ENCODE measurements around the gene GALNT14.

GALNT14 gene

GRCh38 chr2:31083234-31083993 lies 54.8 kb downstream of the GALNT14 start:
- Histone ChIP-seq H3K27me3 (ENCODE audit: control insufficient read depth, insufficient read depth, low read length) (0 out of 2 replicates have a peak, but pooled peaks cover 2% of the 10 kb centered on the region), H3K27ac (ENCODE audit: low read depth, low read length) (no peak overlapping the region), H3K4me1 (ENCODE audit: control insufficient read depth, insufficient read depth, low read length) (no peaks in the 10 kb centered on the region), H3K9me3 (ENCODE audit: control insufficient read depth, insufficient read depth, low read depth, low read length) (no peaks in the 10 kb centered on the region), H3K36me3 (ENCODE audit: control insufficient read depth, insufficient read depth, low read length) (no peaks in the 10 kb centered on the region), H3K9ac (ENCODE audit: low read length) (no peak overlapping the region), H3K4me3 (ENCODE audit: low read depth, low read length) (no peak overlapping the region)

- Histone ChIP-seq H3K4me1 (ENCODE audit: control insufficient read depth, insufficient read depth, low read length) (no peaks in the 10 kb centered on the region), H3K27me3 (ENCODE audit: control insufficient read depth, insufficient read depth, low read length) (no peaks in the 10 kb centered on the region), H3K27ac (ENCODE audit: low read depth, low read length) (no peak overlapping the region), H3K4me3 (ENCODE audit: low read depth, low read length) (no peak overlapping the region), H3K9me3 (ENCODE audit: control insufficient read depth, insufficient read depth, low read depth, low read length) (no peaks in the 10 kb centered on the region), H3K36me3 (ENCODE audit: control insufficient read depth, insufficient read depth, low read length) (no peaks in the 10 kb centered on the region), H3K9ac (ENCODE audit: low read length) (no peak overlapping the region)
Observed at GRCh38 chr2:31082002-31082401, 56.2 kb downstream of the GALNT14 start.

- Histone ChIP-seq H3K27ac (ENCODE audit: low read depth, low read length) (no peak overlapping the region), H3K9me3 (ENCODE audit: control insufficient read depth, insufficient read depth, low read depth, low read length) (no peaks in the 10 kb centered on the region), H3K9ac (ENCODE audit: low read length) (no peak overlapping the region), H3K27me3 (ENCODE audit: control insufficient read depth, insufficient read depth, low read length) (no peaks in the 10 kb centered on the region), H3K4me3 (ENCODE audit: low read depth, low read length) (no peak overlapping the region), H3K4me1 (ENCODE audit: control insufficient read depth, insufficient read depth, low read length) (no peaks in the 10 kb centered on the region), H3K36me3 (ENCODE audit: control insufficient read depth, insufficient read depth, low read length) (no peaks in the 10 kb centered on the region)
Observed at GRCh38 chr2:31081492-31081891, 56.7 kb downstream of the GALNT14 start.

- Histone ChIP-seq H3K36me3 (ENCODE audit: control insufficient read depth, insufficient read depth, low read length) (no peaks in the 10 kb centered on the region), H3K9ac (ENCODE audit: low read length) (no peak overlapping the region), H3K27ac (ENCODE audit: low read depth, low read length) (no peak overlapping the region), H3K27me3 (ENCODE audit: control insufficient read depth, insufficient read depth, low read length) (no peaks in the 10 kb centered on the region), H3K9me3 (ENCODE audit: control insufficient read depth, insufficient read depth, low read depth, low read length) (no peaks in the 10 kb centered on the region), H3K4me1 (ENCODE audit: control insufficient read depth, insufficient read depth, low read length) (peaks cover 5% of the 10 kb centered on the region), H3K4me3 (ENCODE audit: low read depth, low read length) (no peak overlapping the region)
Observed at GRCh38 chr2:31080361-31080760, 57.9 kb downstream of the GALNT14 start.

- H3K4me1 ChIP-seq (ENCODE audit: control insufficient read depth, insufficient read depth, low read length) = peaks cover 12% of the 10 kb centered on the region
- no peaks in the 10 kb centered on the region for H3K9me3 ChIP-seq (ENCODE audit: control insufficient read depth, insufficient read depth, low read depth, low read length)
- no peak overlapping the region for H3K4me3 ChIP-seq (ENCODE audit: low read depth, low read length)
- H3K27ac ChIP-seq (ENCODE audit: low read depth, low read length) = no peak overlapping the region
- no peak overlapping the region for H3K9ac ChIP-seq (ENCODE audit: low read length)
- H3K27me3 ChIP-seq (ENCODE audit: control insufficient read depth, insufficient read depth, low read length) = no peaks in the 10 kb centered on the region
- no peaks in the 10 kb centered on the region for H3K36me3 ChIP-seq (ENCODE audit: control insufficient read depth, insufficient read depth, low read length)
Observed at GRCh38 chr2:31079665-31080064, 58.6 kb downstream of the GALNT14 start.

- Histone ChIP-seq H3K27ac (ENCODE audit: low read depth, low read length) (no peak overlapping the region), H3K9me3 (ENCODE audit: control insufficient read depth, insufficient read depth, low read depth, low read length) (no peaks in the 10 kb centered on the region)
Observed at GRCh38 chr2:31078579-31079105, 59.6 kb downstream of the GALNT14 start.

GRCh38 chr2:31078011-31078410 lies 60.2 kb downstream of the GALNT14 start:
- Histone ChIP-seq H3K9ac (ENCODE audit: low read length) (no peak overlapping the region), H3K9me3 (ENCODE audit: control insufficient read depth, insufficient read depth, low read depth, low read length) (no peaks in the 10 kb centered on the region), H3K27me3 (ENCODE audit: control insufficient read depth, insufficient read depth, low read length) (no peaks in the 10 kb centered on the region), H3K4me1 (ENCODE audit: control insufficient read depth, insufficient read depth, low read length) (peaks cover 12% of the 10 kb centered on the region), H3K27ac (ENCODE audit: low read depth, low read length) (no peak overlapping the region), H3K36me3 (ENCODE audit: control insufficient read depth, insufficient read depth, low read length) (no peaks in the 10 kb centered on the region), H3K4me3 (ENCODE audit: low read depth, low read length) (no peak overlapping the region)

More at GRCh38 chr2:31078579-31079105, 59.6 kb downstream of the GALNT14 start:
- Histone ChIP-seq H3K9ac (ENCODE audit: low read length) (no peak overlapping the region), H3K4me1 (ENCODE audit: control insufficient read depth, insufficient read depth, low read length) (peaks cover 12% of the 10 kb centered on the region), H3K4me3 (ENCODE audit: low read depth, low read length) (no peak overlapping the region), H3K36me3 (ENCODE audit: control insufficient read depth, insufficient read depth, low read length) (no peaks in the 10 kb centered on the region), H3K27me3 (ENCODE audit: control insufficient read depth, insufficient read depth, low read length) (no peaks in the 10 kb centered on the region)

- H3K4me3 ChIP-seq (ENCODE audit: low read depth, low read length) = no peak overlapping the region
- H3K9ac ChIP-seq (ENCODE audit: low read length) = no peak overlapping the region
- no peaks in the 10 kb centered on the region for H3K36me3 ChIP-seq (ENCODE audit: control insufficient read depth, insufficient read depth, low read length)
- H3K9me3 ChIP-seq (ENCODE audit: control insufficient read depth, insufficient read depth, low read depth, low read length) = no peaks in the 10 kb centered on the region
- peaks cover 12% of the 10 kb centered on the region for H3K4me1 ChIP-seq (ENCODE audit: control insufficient read depth, insufficient read depth, low read length)
- no peaks in the 10 kb centered on the region for H3K27me3 ChIP-seq (ENCODE audit: control insufficient read depth, insufficient read depth, low read length)
- no peak overlapping the region for H3K27ac ChIP-seq (ENCODE audit: low read depth, low read length)
Observed at GRCh38 chr2:31075941-31076590, 62.2 kb downstream of the GALNT14 start.

GRCh38 chr2:31075431-31075830 lies 62.8 kb downstream of the GALNT14 start:
- H3K27me3 ChIP-seq (ENCODE audit: control insufficient read depth, insufficient read depth, low read length) = no peaks in the 10 kb centered on the region
- H3K9ac ChIP-seq (ENCODE audit: low read length) = no peak overlapping the region
- no peak overlapping the region for H3K4me3 ChIP-seq (ENCODE audit: low read depth, low read length)
- H3K27ac ChIP-seq (ENCODE audit: low read depth, low read length) = no peak overlapping the region
- no peaks in the 10 kb centered on the region for H3K36me3 ChIP-seq (ENCODE audit: control insufficient read depth, insufficient read depth, low read length)
- no peaks in the 10 kb centered on the region for H3K9me3 ChIP-seq (ENCODE audit: control insufficient read depth, insufficient read depth, low read depth, low read length)
- peaks cover 12% of the 10 kb centered on the region for H3K4me1 ChIP-seq (ENCODE audit: control insufficient read depth, insufficient read depth, low read length)

- Histone ChIP-seq H3K4me3 (ENCODE audit: low read depth, low read length) (no peak overlapping the region), H3K27ac (ENCODE audit: low read depth, low read length) (no peak overlapping the region), H3K9me3 (ENCODE audit: control insufficient read depth, insufficient read depth, low read depth, low read length) (no peaks in the 10 kb centered on the region), H3K27me3 (ENCODE audit: control insufficient read depth, insufficient read depth, low read length) (no peaks in the 10 kb centered on the region), H3K9ac (ENCODE audit: low read length) (no peak overlapping the region), H3K36me3 (ENCODE audit: control insufficient read depth, insufficient read depth, low read length) (no peaks in the 10 kb centered on the region), H3K4me1 (ENCODE audit: control insufficient read depth, insufficient read depth, low read length) (peaks cover 12% of the 10 kb centered on the region)
Observed at GRCh38 chr2:31071741-31072140, 66.5 kb downstream of the GALNT14 start.
